IMR-90 (cell line): ENCODE results near the gene ZSCAN9. TPM values are rescaled to one million over a fixed set of nuclear protein-coding genes. Genes with fewer than 3 reads are reported as not detected.

Experiments
- CHD1 ChIP-seq: IDR thresholded peaks from 2 replicates; pipeline ENCODE4 v1.6.1; 2012; ENCODE audit warnings: low read depth, low read length, improper control_type of control experiment
- ELK1 ChIP-seq: fragments of 150-350 bp; IDR thresholded peaks from 2 replicates; pipeline ENCODE4 v1.6.1; 2016; ENCODE audit warnings: low read depth, mild to moderate bottlenecking, low read length, moderate library complexity, borderline replicate concordance
- USF2 ChIP-seq: fragments of 150-350 bp; IDR thresholded peaks from 2 replicates; pipeline ENCODE4 v1.6.1; 2017; ENCODE audit warnings: mild to moderate bottlenecking, antibody characterized with exemption, low read length, low read depth
- polyA plus RNA-seq, 3 experiments: library from polyadenylated mRNA; depleted of rRNA; stranded (reverse); fragments of >200 nt; gene quantifications; 2 replicates each; pipeline ENCODE4 v1.2.3, GENCODE V29; 2012; ENCODE audit warnings: low replicate concordance in 1 of 3
- total RNA-seq: library from RNA; depleted of rRNA; stranded (reverse); fragments of >200 nt; gene quantifications from 2 replicates; pipeline ENCODE4 v1.2.3, GENCODE V29; 2012

ZSCAN9 gene
- total and polyA plus RNA-seq, 2 of the 4 experiments (the other 2 are of a cell fraction): 13.7 to 17.7 TPM

GRCh38 chr6:28212510-28213212, 12.4 kb upstream of the ZSCAN9 start (continued):
- TF ChIP-seq USF2: 0 out of 2 replicates have a peak, but pooled peaks have one; percentile 43
- no peak for TF ChIP-seq CHD1
- no peak for TF ChIP-seq ELK1
